AG04449 (cell line): Measurements from ENCODE around the gene ARSD.
"Not testable (repeated sequence)": the region's sequence is repeated elsewhere in the genome, so short reads cannot be mapped to it uniquely, and the experiment has no call there.

Experiments used
- CTCF ChIA-PET: fragments of 350-600 bp; formaldehyde crosslinking; extraction: SDS; loops from one replicate; lab custom pipeline; 2021; ENCODE audit warnings: antibody characterized with exemption; lab: Yijun Ruan, JAX
- POLR2A ChIA-PET: fragments of 400-600, 350-600 bp; formaldehyde crosslinking; extraction: SDS; loops from one replicate; lab custom pipeline; 2020; ENCODE audit warnings: antibody characterized with exemption, inconsistent platforms; lab: Yijun Ruan, JAX
- DNase-seq: peaks from one replicate; pipeline ENCODE4 v3.0.0-alpha.2; 2010; ENCODE audit warnings: low read depth, low spot score
- H3K4me3 ChIP-seq: 2 replicates; pipeline ENCODE4 v1.5.1; 2011; ENCODE audit warnings: low read depth, mild to moderate bottlenecking, control low read depth, low read length
- CTCF ChIP-seq: IDR thresholded peaks from one replicate; pipeline ENCODE4 v1.5.1; 2011; ENCODE audit warnings: mild to moderate bottlenecking, moderate library complexity, low read length, control low read depth, inconsistent platforms; ENCODE audit not compliant: insufficient read depth; ENCODE audit errors: missing control alignments

ARSD gene

GRCh38 chrX:2926664-2927275 is 2.4 kb downstream of the ARSD start:
- POLR2A ChIA-PET = no interaction called here
- DNase-seq = no peak
- no peak for TF ChIP-seq CTCF
- CTCF ChIA-PET = no interaction called here
- no peak overlapping the region for H3K4me3 ChIP-seq

- CTCF ChIA-PET, H3K4me3 ChIP-seq, POLR2A ChIA-PET, DNase-seq: not testable (repeated sequence)
Measured at GRCh38 chrX:2926255-2926654, 2.9 kb downstream of the ARSD start.

- ChIA-PET POLR2A (no interaction called here), CTCF (no interaction called here)
- DNase-seq = no peak
- TF ChIP-seq CTCF = no peak
- H3K4me3 ChIP-seq = no peak overlapping the region
Measured at GRCh38 chrX:2924151-2924550, 5.0 kb downstream of the ARSD start.

- TF ChIP-seq CTCF = no peak
- CTCF ChIA-PET = no interaction called here
- POLR2A ChIA-PET = no interaction called here
- no peak overlapping the region for H3K4me3 ChIP-seq
- DNase-seq = no peak
Measured at GRCh38 chrX:2921750-2922149, 7.4 kb downstream of the ARSD start.

GRCh38 chrX:2921193-2921592 is 7.9 kb downstream of the ARSD start:
- no peak overlapping the region for H3K4me3 ChIP-seq
- ChIA-PET POLR2A (no interaction called here), CTCF (no interaction called here)
- DNase-seq = no peak
- TF ChIP-seq CTCF = no peak

- no peak for DNase-seq
- POLR2A ChIA-PET = no interaction called here
- TF ChIP-seq CTCF = no peak
- CTCF ChIA-PET = no interaction called here
- no peak overlapping the region for H3K4me3 ChIP-seq
Measured at GRCh38 chrX:2917767-2918166, 11.4 kb downstream of the ARSD start.

- no peak for TF ChIP-seq CTCF
- POLR2A ChIA-PET = no interaction called here
- CTCF ChIA-PET = interaction anchor here (1.4 to 1.9 kb wide), 3 partner anchors 9 to 38 kb away, joined by 3 to 8 read pairs (median 3); no protein-coding TSS in a partner anchor
- no peak overlapping the region for H3K4me3 ChIP-seq
- DNase-seq = no peak
Measured at GRCh38 chrX:2913118-2913517, 16.0 kb downstream of the ARSD start.
